Mammary epithelial cell (primary cell): ENCODE results near the gene PRMT5.

Source experiments
- EZH2 ChIP-seq: IDR thresholded peaks from 2 replicates; pipeline ENCODE4 v1.6.1; 2012; ENCODE audit warnings: low read length, inconsistent platforms, borderline replicate concordance
- TF ChIP-seq, protein P1 (sequence below), 2 donors: IDR thresholded peaks in 1 of 2; conservative IDR thresholded peaks in 1 of 2; 2 replicates each; pipeline ENCODE4 v1.5.1; 2011 to 2012; ENCODE audit warnings: inconsistent platforms in 2 of 2, low read length in 2 of 2, mild to moderate bottlenecking in 2 of 2, control low read depth in 1 of 2, low read depth in 1 of 2; ENCODE audit not compliant: insufficient read depth in 1 of 2; ENCODE audit errors: extremely low read depth in 1 of 2

DNA sequence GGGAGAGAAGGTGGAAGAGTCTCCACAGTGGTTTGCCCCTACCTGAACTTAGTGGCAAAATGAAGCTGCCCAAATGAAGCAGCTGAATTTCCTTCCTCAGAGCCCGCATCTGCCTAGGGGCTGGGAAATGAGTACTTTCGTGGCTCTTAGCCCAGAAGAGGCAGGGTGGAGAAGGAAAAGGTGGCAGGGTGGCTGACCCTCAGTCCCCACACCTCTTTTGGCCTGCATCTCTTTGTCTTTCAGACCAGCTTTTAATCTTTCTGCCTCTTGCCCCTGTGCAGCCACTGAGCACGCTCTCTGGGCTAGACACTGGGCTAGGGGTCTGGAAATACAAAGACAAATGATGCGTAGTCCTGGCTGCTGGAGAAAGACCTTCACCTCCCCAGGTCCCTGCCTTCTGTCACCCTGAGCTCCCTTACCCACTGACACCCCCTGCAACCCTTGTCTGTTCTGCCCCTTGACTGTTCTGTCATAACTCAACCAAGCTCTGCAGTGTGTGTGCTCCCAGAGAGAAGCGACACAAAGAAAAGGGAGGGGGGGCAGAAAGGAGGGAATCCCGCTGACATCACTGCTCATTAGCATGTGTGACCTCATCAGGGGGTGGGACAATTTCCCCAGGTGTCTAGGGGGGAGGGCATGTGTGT, 46.5 kb downstream of the PRMT5 start:
- TF ChIP-seq, protein P1, sequence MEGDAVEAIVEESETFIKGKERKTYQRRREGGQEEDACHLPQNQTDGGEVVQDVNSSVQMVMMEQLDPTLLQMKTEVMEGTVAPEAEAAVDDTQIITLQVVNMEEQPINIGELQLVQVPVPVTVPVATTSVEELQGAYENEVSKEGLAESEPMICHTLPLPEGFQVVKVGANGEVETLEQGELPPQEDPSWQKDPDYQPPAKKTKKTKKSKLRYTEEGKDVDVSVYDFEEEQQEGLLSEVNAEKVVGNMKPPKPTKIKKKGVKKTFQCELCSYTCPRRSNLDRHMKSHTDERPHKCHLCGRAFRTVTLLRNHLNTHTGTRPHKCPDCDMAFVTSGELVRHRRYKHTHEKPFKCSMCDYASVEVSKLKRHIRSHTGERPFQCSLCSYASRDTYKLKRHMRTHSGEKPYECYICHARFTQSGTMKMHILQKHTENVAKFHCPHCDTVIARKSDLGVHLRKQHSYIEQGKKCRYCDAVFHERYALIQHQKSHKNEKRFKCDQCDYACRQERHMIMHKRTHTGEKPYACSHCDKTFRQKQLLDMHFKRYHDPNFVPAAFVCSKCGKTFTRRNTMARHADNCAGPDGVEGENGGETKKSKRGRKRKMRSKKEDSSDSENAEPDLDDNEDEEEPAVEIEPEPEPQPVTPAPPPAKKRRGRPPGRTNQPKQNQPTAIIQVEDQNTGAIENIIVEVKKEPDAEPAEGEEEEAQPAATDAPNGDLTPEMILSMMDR (conservative IDR thresholded peaks at IDR 0.05 in 1 of 2, IDR thresholded peaks at IDR 0.05 in 1 of 2; ENCODE audit: extremely low read depth in 1 of 2, insufficient read depth in 1 of 2, low read depth in 1 of 2, low read length in 2 of 2) = no peak
- no peak for TF ChIP-seq EZH2
